ENCODE results near the gene MPDU1.
"Not testable (repeated sequence)": the region's sequence is repeated elsewhere in the genome, so short reads cannot be mapped to it uniquely, and the experiment has no call there.

MPDU1 gene

GRCh38 chr17:7614425-7615264 is 31.0 kb downstream of the MPDU1 start, which contains the start of gene FXR2:
Gene FXR2, minus strand, starts transcription at chr17:7614897. Its CDS starts 365 bp downstream, at chr17:7614532.
- peak; percentile 97 to 98 for DNase-seq (ENCODE audit: low read depth in 1 of 2, low spot score in 1 of 2)

- DNase-seq (ENCODE audit: low read depth in 1 of 2, low spot score in 1 of 2): no peak
These were observed 31.7 kb downstream of the MPDU1 start for GRCh38 chr17:7615265-7615747.

- DNase-seq (ENCODE audit: low read depth in 1 of 2, low spot score in 1 of 2): no peak
These were observed 35.0 kb downstream of the MPDU1 start for GRCh38 chr17:7618608-7619007.

GRCh38 chr17:7620835-7621234 is 37.2 kb downstream of the MPDU1 start:
- no peak for DNase-seq (ENCODE audit: low read depth in 1 of 2, low spot score in 1 of 2)

- no peak for DNase-seq (ENCODE audit: low read depth in 1 of 2, low spot score in 1 of 2)
These were observed 40.0 kb downstream of the MPDU1 start for GRCh38 chr17:7623661-7624060.

- DNase-seq (ENCODE audit: low read depth in 1 of 2, low spot score in 1 of 2): not testable (repeated sequence)
These were observed 42.1 kb downstream of the MPDU1 start for GRCh38 chr17:7625749-7626148.

GRCh38 chr17:7626307-7626706 is 42.7 kb downstream of the MPDU1 start:
- DNase-seq (ENCODE audit: low read depth in 1 of 2, low spot score in 1 of 2): no peak

GRCh38 chr17:7626956-7627249 is 43.3 kb downstream of the MPDU1 start:
- no peak for DNase-seq (ENCODE audit: low read depth in 1 of 2, low spot score in 1 of 2)

GRCh38 chr17:7627250-7628121 is 43.8 kb downstream of the MPDU1 start, which contains the start of gene SAT2:
Gene SAT2, minus strand, starts transcription at chr17:7627821. Its CDS starts 186 bp downstream, at chr17:7627635.
- peak; percentile 66 to 76 for DNase-seq (ENCODE audit: low read depth in 1 of 2, low spot score in 1 of 2)

- no peak for DNase-seq (ENCODE audit: low read depth in 1 of 2, low spot score in 1 of 2)
These were observed 46.4 kb downstream of the MPDU1 start, which contains the start of gene SHBG for GRCh38 chr17:7629939-7630571. Gene SHBG, plus strand, starts transcription at chr17:7630135. Its CDS starts 38 bp downstream, at chr17:7630173.

GRCh38 chr17:7631398-7632380 is 48.0 kb downstream of the MPDU1 start:
- no peak for DNase-seq (ENCODE audit: low read depth in 1 of 2, low spot score in 1 of 2)

- no peak for DNase-seq (ENCODE audit: low read depth in 1 of 2, low spot score in 1 of 2)
These were observed 48.8 kb downstream of the MPDU1 start for GRCh38 chr17:7632492-7632894.

- DNase-seq (ENCODE audit: low read depth in 1 of 2, low spot score in 1 of 2): no peak
These were observed 49.4 kb downstream of the MPDU1 start for GRCh38 chr17:7633093-7633492.

GRCh38 chr17:7634384-7634783 is 50.7 kb downstream of the MPDU1 start:
- DNase-seq (ENCODE audit: low read depth in 1 of 2, low spot score in 1 of 2): no peak

GRCh38 chr17:7636163-7636562 is 52.5 kb downstream of the MPDU1 start:
- no peak for DNase-seq (ENCODE audit: low read depth in 1 of 2, low spot score in 1 of 2)

Measured in activated T-helper 1 cell treated with anti-CD3 and anti-CD28 coated beads, Interleukin-2, amount 50 U/mL, for 16 hours (primary cell).